Erythroblast (primary cell): ENCODE results near the gene CLTCL1.

Experiments used
- GATA1 ChIP-seq: IDR thresholded peaks from 2 replicates; pipeline ENCODE4 v1.6.1; 2011; ENCODE audit warnings: low read depth, mild to moderate bottlenecking, control low read depth, low read length, moderate library complexity
- POLR2A ChIP-seq: IDR thresholded peaks from 2 replicates; pipeline ENCODE4 v1.6.1; 2011; ENCODE audit warnings: mild to moderate bottlenecking, low read length

GRCh38 chr22:19307872-19308271 lies 16.4 kb upstream of the CLTCL1 start:
- TF ChIP-seq POLR2A (no peak), GATA1 (no peak)
